Astrocyte (in vitro differentiated cells and primary cell): ENCODE results near the gene SMG5. TPM values are rescaled to one million over a fixed set of nuclear protein-coding genes. Genes with fewer than 3 reads are reported as not detected.

Experiments used
- DNase-seq: peaks from one replicate; pipeline ENCODE4 v3.0.0-alpha.2; 2010; ENCODE audit warnings: low read depth
- FAIRE-seq: peaks from 2 replicates; lab custom pipeline; 2011; peaks lifted over from hg19 to GRCh38; lab: Jason Lieb, UNC
- H2AFZ ChIP-seq: 2 replicates; pipeline ENCODE4 v1.6.0; 2012; ENCODE audit warnings: low read depth, low read length, inconsistent platforms
- H3K27ac ChIP-seq: 2 replicates; pipeline ENCODE4 v1.5.1; 2011; ENCODE audit warnings: low read depth, low read length, inconsistent platforms
- H3K27me3 ChIP-seq: 2 replicates; pipeline ENCODE4 v1.6.0; 2011; ENCODE audit warnings: low read length, inconsistent platforms; ENCODE audit not compliant: insufficient read depth
- H3K36me3 ChIP-seq: 2 replicates; pipeline ENCODE4 v1.5.1; 2011; ENCODE audit warnings: low read length, inconsistent platforms; ENCODE audit not compliant: insufficient read depth
- H3K4me1 ChIP-seq: 2 replicates; pipeline ENCODE4 v1.5.1; 2011; ENCODE audit warnings: low read length, inconsistent platforms; ENCODE audit not compliant: insufficient read depth
- H3K4me2 ChIP-seq: 2 replicates; pipeline ENCODE4 v1.6.0; 2012; ENCODE audit warnings: low read length, inconsistent platforms
- H3K4me3 ChIP-seq: 2 replicates; pipeline ENCODE4 v1.5.1; 2011; ENCODE audit warnings: low read depth, mild to moderate bottlenecking, low read length, inconsistent platforms; ENCODE audit not compliant: insufficient read depth
- H3K79me2 ChIP-seq: 2 replicates; pipeline ENCODE4 v1.6.0; 2012; ENCODE audit warnings: mild to moderate bottlenecking, low read length, inconsistent platforms; ENCODE audit not compliant: insufficient read depth
- H3K9ac ChIP-seq: 2 replicates; pipeline ENCODE4 v1.6.0; 2012; ENCODE audit warnings: mild to moderate bottlenecking, low read length, inconsistent platforms
- H3K9me3 ChIP-seq: 2 replicates; pipeline ENCODE4 v1.5.1; 2012; ENCODE audit warnings: low read depth, mild to moderate bottlenecking, low read length, inconsistent platforms; ENCODE audit not compliant: insufficient read depth
- H4K20me1 ChIP-seq: 2 replicates; pipeline ENCODE4 v1.6.0; 2012; ENCODE audit warnings: low read length, inconsistent platforms; ENCODE audit not compliant: insufficient read depth
- H3K27ac Mint-ChIP-seq: one replicate; pipeline ENCODE4 v1.8.0; 2021; ENCODE audit warnings: mild to moderate bottlenecking, mixed read lengths; ENCODE audit not compliant: unreplicated experiment
- H3K27me3 Mint-ChIP-seq: one replicate; pipeline ENCODE4 v1.8.0; 2021; ENCODE audit warnings: low read depth, mixed read lengths; ENCODE audit not compliant: unreplicated experiment
- H3K36me3 Mint-ChIP-seq: one replicate; pipeline ENCODE4 v1.8.0; 2021; ENCODE audit warnings: low read depth, mixed read lengths; ENCODE audit not compliant: unreplicated experiment
- H3K4me1 Mint-ChIP-seq: one replicate; pipeline ENCODE4 v1.8.0; 2021; ENCODE audit warnings: low read depth, mixed read lengths; ENCODE audit not compliant: unreplicated experiment
- H3K4me3 Mint-ChIP-seq: one replicate; pipeline ENCODE4 v1.8.0; 2021; ENCODE audit warnings: mild to moderate bottlenecking, moderate library complexity, mixed read lengths; ENCODE audit not compliant: unreplicated experiment
- H3K9me3 Mint-ChIP-seq: one replicate; pipeline ENCODE4 v1.8.0; 2021; ENCODE audit warnings: mild to moderate bottlenecking, mixed read lengths; ENCODE audit not compliant: unreplicated experiment
- CTCF ChIP-seq: IDR thresholded peaks from 2 replicates; pipeline ENCODE4 v1.5.1; 2011; ENCODE audit warnings: low read depth, mild to moderate bottlenecking, inconsistent platforms, low read length, moderate library complexity; ENCODE audit not compliant: insufficient read depth
- EZH2 ChIP-seq: IDR thresholded peaks from 2 replicates; pipeline ENCODE4 v1.6.1; 2012; ENCODE audit warnings: mild to moderate bottlenecking, low read length, inconsistent platforms; ENCODE audit not compliant: insufficient read depth
- total RNA-seq: library from RNA; stranded (reverse); gene quantifications from 2 replicates; pipeline ENCODE4 v1.2.1, GENCODE V29; 2021

SMG5 gene
- total RNA-seq, 1 donor from 2014 or later, result 81.4 TPM

DNA sequence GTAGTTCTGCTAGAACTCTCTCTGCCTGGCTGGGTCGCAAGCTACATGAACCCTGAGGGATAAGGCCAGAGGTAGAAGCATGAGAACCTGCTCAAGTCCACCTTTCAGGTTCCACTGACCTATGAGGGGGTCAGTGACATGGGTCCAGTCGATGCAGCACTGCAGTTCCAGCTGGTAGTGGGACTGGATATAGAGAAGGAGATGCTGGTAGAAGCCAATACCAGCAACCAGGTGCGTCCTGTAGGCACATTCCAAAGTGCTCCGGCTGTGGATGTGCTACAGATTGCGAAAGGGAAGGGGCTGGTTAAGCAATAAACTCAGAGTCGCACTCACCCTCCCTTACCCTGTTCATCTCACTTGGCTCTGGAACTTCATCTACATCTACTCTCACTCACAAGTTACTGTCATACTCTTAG is 5.7 kb downstream of the SMG5 start:
- Histone ChIP-seq H4K20me1 (peaks cover 51% of the 10 kb centered on the region), H3K9ac (no peak overlapping the region), H2AFZ (no peak overlapping the region), H3K9me3 (no peaks in the 10 kb centered on the region), H3K27me3 (no peaks in the 10 kb centered on the region), H3K4me2 (no peak overlapping the region), H3K27ac (no peak overlapping the region), H3K4me3 (no peak overlapping the region), H3K36me3 (peaks cover 56% of the 10 kb centered on the region), H3K79me2 (peaks cover 53% of the 10 kb centered on the region), H3K4me1 (peaks cover 10% of the 10 kb centered on the region)
- Mint-ChIP-seq H3K27me3 (no peaks in the 10 kb centered on the region), H3K4me3 (no peak overlapping the region), H3K27ac (no peak overlapping the region), H3K4me1 (peaks cover 8% of the 10 kb centered on the region), H3K36me3 (peaks cover 32% of the 10 kb centered on the region), H3K9me3 (no peaks in the 10 kb centered on the region)
- no peak for TF ChIP-seq EZH2
- TF ChIP-seq CTCF, result no peak
- no peak for DNase-seq
- FAIRE-seq, result no peak

DNA sequence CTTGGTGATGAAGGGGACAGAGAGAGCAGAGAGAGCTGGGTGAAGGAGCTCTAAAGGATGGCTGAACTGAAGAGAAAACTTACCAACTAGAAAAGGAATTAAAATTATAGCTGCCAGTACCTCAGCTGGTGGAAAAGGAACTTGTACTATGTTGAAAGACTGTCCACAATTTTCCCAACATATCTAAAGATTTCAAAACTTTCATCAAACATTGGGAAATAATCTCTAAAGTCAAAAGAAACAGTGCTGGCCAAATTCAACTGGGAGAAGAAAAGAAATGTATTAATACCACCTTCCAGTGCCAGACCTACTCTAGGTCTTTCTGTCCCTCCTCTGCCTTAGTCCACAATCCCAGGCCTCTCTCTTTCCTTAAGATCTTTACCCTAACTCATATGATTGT is 6.1 kb downstream of the SMG5 start:
- H3K4me1 Mint-ChIP-seq, result peaks cover 7% of the 10 kb centered on the region
- H3K9ac ChIP-seq, result no peak overlapping the region
- peaks cover 47% of the 10 kb centered on the region for H4K20me1 ChIP-seq
- no peak overlapping the region for H3K27ac Mint-ChIP-seq
- FAIRE-seq (no peak), DNase-seq (no peak)
- H3K27me3 ChIP-seq, result no peaks in the 10 kb centered on the region
- H3K9me3 Mint-ChIP-seq, result no peaks in the 10 kb centered on the region
- no peak overlapping the region for H2AFZ ChIP-seq
- H3K4me3 ChIP-seq, result no peak overlapping the region
- H3K4me1 ChIP-seq, result peaks cover 6% of the 10 kb centered on the region
- H3K4me2 ChIP-seq, result no peak overlapping the region
- no peak overlapping the region for H3K27ac ChIP-seq
- peaks cover 32% of the 10 kb centered on the region for H3K36me3 Mint-ChIP-seq
- no peaks in the 10 kb centered on the region for H3K27me3 Mint-ChIP-seq
- no peak overlapping the region for H3K4me3 Mint-ChIP-seq
- peaks cover 49% of the 10 kb centered on the region for H3K79me2 ChIP-seq
- no peaks in the 10 kb centered on the region for H3K9me3 ChIP-seq
- peaks cover 59% of the 10 kb centered on the region for H3K36me3 ChIP-seq
- TF ChIP-seq EZH2 (no peak), CTCF (no peak)

DNA sequence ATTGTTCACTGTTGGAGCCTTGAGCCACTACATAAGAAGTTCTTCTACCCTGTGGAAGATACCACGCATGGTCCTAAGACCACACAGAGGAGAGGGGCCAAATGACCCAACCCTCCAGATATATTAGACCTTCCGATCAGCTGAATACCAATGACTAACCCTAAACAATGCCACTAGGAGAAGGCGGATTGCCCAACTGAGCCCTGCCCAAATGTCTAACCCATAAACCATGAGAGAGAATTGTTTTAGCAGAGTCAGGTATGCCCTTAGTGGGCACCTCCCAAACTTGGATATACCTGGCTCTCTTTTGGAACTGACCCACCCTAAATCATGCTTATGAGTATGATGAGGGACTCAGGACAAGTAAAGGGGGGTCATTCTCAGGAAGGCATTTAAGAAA is 12.3 kb downstream of the SMG5 start:
- Histone ChIP-seq H3K4me2 (no peak overlapping the region), H3K9me3 (no peaks in the 10 kb centered on the region), H3K27ac (no peak overlapping the region), H2AFZ (no peak overlapping the region), H3K79me2 (peaks cover 15% of the 10 kb centered on the region), H3K9ac (no peak overlapping the region), H3K36me3 (peaks cover 67% of the 10 kb centered on the region), H3K27me3 (no peaks in the 10 kb centered on the region), H3K4me3 (no peak overlapping the region), H4K20me1 (peaks cover 45% of the 10 kb centered on the region), H3K4me1 (peaks cover 4% of the 10 kb centered on the region)
- H3K27me3 Mint-ChIP-seq, result no peaks in the 10 kb centered on the region
- no peak overlapping the region for H3K27ac Mint-ChIP-seq
- H3K9me3 Mint-ChIP-seq, result no peaks in the 10 kb centered on the region
- H3K4me1 Mint-ChIP-seq, result peaks cover 6% of the 10 kb centered on the region
- DNase-seq (no peak), FAIRE-seq (no peak)
- H3K4me3 Mint-ChIP-seq, result no peak overlapping the region
- TF ChIP-seq EZH2, result no peak
- no peak for TF ChIP-seq CTCF
- peaks cover 45% of the 10 kb centered on the region for H3K36me3 Mint-ChIP-seq
